GM20431 (cell line): ENCODE data around the gene C4A.
"Not testable (repeated sequence)": the region's sequence is repeated elsewhere in the genome, so short reads cannot be mapped to it uniquely, and the experiment has no call there.

Source experiments
- in situ Hi-C: fragments of 300-500 bp; cut with MseI, MboI; formaldehyde crosslinking; loops from one replicate; pipeline ENCODE4 v1.15.0; 2020; ENCODE audit warnings: low sequenced_read_pairs; ENCODE audit not compliant: unreplicated experiment

Gene C4A

GRCh38 chr6:31981744-31982143 lies at the start of gene C4A:
C4A (plus strand) TSS chr6:31982057; CDS start chr6:31982108, 51 bp downstream.
- in situ Hi-C loops, result not testable (repeated sequence)

GRCh38 chr6:31932137-31932536 lies 49.7 kb upstream of the C4A start:
- in situ Hi-C loops, result not testable (repeated sequence)

- in situ Hi-C loops, result no loop called here
Measured at GRCh38 chr6:31933537-31933936, 48.3 kb upstream of the C4A start.

GRCh38 chr6:31935021-31935420 lies 46.8 kb upstream of the C4A start:
- in situ Hi-C loops, result no loop called here

GRCh38 chr6:31935823-31936222 lies 46.0 kb upstream of the C4A start:
- in situ Hi-C loops, result no loop called here

GRCh38 chr6:31940256-31940664 lies 41.6 kb upstream of the C4A start:
- in situ Hi-C loops, result no loop called here

GRCh38 chr6:31943742-31944141 lies 38.1 kb upstream of the C4A start:
- in situ Hi-C loops, result no loop called here

- in situ Hi-C loops, result no loop called here
Measured at GRCh38 chr6:31945154-31945506, 36.7 kb upstream of the C4A start.

- in situ Hi-C loops, result no loop called here
Measured at GRCh38 chr6:31945507-31946369, 36.1 kb upstream of the C4A start, which contains the start of gene CFB. CFB (plus strand) TSS chr6:31946095; CDS start chr6:31946222, 127 bp downstream.

GRCh38 chr6:31946370-31946885 lies 35.4 kb upstream of the C4A start:
- in situ Hi-C loops, result no loop called here

GRCh38 chr6:31947070-31947675 lies 34.7 kb upstream of the C4A start:
- in situ Hi-C loops, result no loop called here

- in situ Hi-C loops, result no loop called here
Measured at GRCh38 chr6:31947864-31948263, 34.0 kb upstream of the C4A start.

- in situ Hi-C loops, result no loop called here
Measured at GRCh38 chr6:31948306-31948705, 33.6 kb upstream of the C4A start.

- in situ Hi-C loops, result no loop called here
Measured at GRCh38 chr6:31948753-31949413, 33.0 kb upstream of the C4A start.

GRCh38 chr6:31949926-31950548 lies 31.8 kb upstream of the C4A start:
- in situ Hi-C loops, result no loop called here

- in situ Hi-C loops, result no loop called here
Measured at GRCh38 chr6:31952140-31952805, 29.6 kb upstream of the C4A start.

- in situ Hi-C loops, result no loop called here
Measured at GRCh38 chr6:31952890-31953289, 29.0 kb upstream of the C4A start.

GRCh38 chr6:31954511-31954910 lies 27.3 kb upstream of the C4A start:
- in situ Hi-C loops, result no loop called here

- in situ Hi-C loops, result no loop called here
Measured at GRCh38 chr6:31956796-31957195, 25.1 kb upstream of the C4A start.

- in situ Hi-C loops, result no loop called here
Measured at GRCh38 chr6:31958412-31958740, 23.5 kb upstream of the C4A start.
